Tibial nerve (tissue), 4 donors: Measurements from ENCODE around the gene YJEFN3. TPM values are rescaled to one million over a fixed set of nuclear protein-coding genes. Genes with fewer than 3 reads are reported as not detected.

Experiments used
- DNase-seq, 2 donors: peaks; one replicate each; pipeline ENCODE4 v3.0.0-alpha.2; 2019; ENCODE audit warnings: low spot score in 2 of 2
- H3K27ac ChIP-seq, 4 donors: fragments of 200-600 bp; sonication (generic) in 3 of 4; one replicate each; pipeline ENCODE4 v1.5.1; 2017 to 2019; ENCODE audit warnings: mild to moderate bottlenecking in 1 of 4
- H3K27me3 ChIP-seq, 2 donors: fragments of 200-600 bp; sonication (generic) in 1 of 2; one replicate each; pipeline versions ENCODE4 v1.5.1 to v1.6.0; 2017 to 2019
- H3K36me3 ChIP-seq, 3 donors: fragments of 200-600 bp; sonication (generic); one replicate each; pipeline ENCODE4 v1.5.1; 2018 to 2019
- H3K4me1 ChIP-seq, 4 donors: fragments of 200-600 bp; sonication (generic) in 3 of 4; one replicate each; pipeline ENCODE4 v1.5.1; 2017 to 2019
- H3K4me3 ChIP-seq, 4 donors: fragments of 200-600 bp; sonication (generic) in 3 of 4; one replicate each; pipeline ENCODE4 v1.5.1; 2017 to 2019; ENCODE audit warnings: mild to moderate bottlenecking in 1 of 4, moderate library complexity in 1 of 4
- H3K9me3 ChIP-seq, 4 donors: fragments of 200-600 bp; sonication (generic) in 3 of 4; one replicate each; pipeline ENCODE4 v1.5.1; 2017 to 2019
- EP300 ChIP-seq, 2 donors: sonication (generic); formaldehyde crosslinking; IDR thresholded peaks; one replicate each; pipeline ENCODE4 v1.6.1; 2017; ENCODE audit warnings: antibody characterized with exemption in 2 of 2, mild to moderate bottlenecking in 1 of 2
- POLR2A ChIP-seq, 2 donors: fragments of 450-650 bp; IDR thresholded peaks; one replicate each; pipeline ENCODE4 v1.6.1; 2017; ENCODE audit warnings: antibody characterized with exemption in 2 of 2, mild to moderate bottlenecking in 2 of 2, moderate library complexity in 2 of 2
- WGBS, 2 donors: methylation state at CpG; one replicate each; pipeline ENCODE4 v1.1.5; 2018; 5-methylcytosine and 5-hydroxymethylcytosine counted together
- total RNA-seq, 4 donors: library from RNA; depleted of rRNA; stranded (reverse); fragments of >200 nt; gene quantifications; one replicate each; pipeline ENCODE4 v1.1.0, GENCODE V29; 2016
- TF ChIP-seq, protein P1 (sequence below), 5 experiments: fragments of 200-600 bp in 3 of 5; fragments of 450-650 bp in 2 of 5; sonication (generic) in 3 of 5; IDR thresholded peaks; one replicate each; pipeline ENCODE4 v1.5.1; 2016 to 2019; ENCODE audit warnings: antibody characterized with exemption in 5 of 5, mild to moderate bottlenecking in 3 of 5, moderate library complexity in 2 of 5

YJEFN3 gene
- total RNA-seq, 4 donors from 2014 or later, result 4.2 to 9.4 (median 5.7) TPM

- DNase-seq, result no peak
- no peaks in the 10 kb centered on the region for H3K36me3 ChIP-seq
- H3K27ac ChIP-seq, result no peak overlapping the region
- peaks cover 0 to 3% (median 0%) of the 10 kb centered on the region in 4 donors for H3K4me1 ChIP-seq
- no peak for TF ChIP-seq POLR2A (IDR thresholded peaks at IDR 0.05)
- TF ChIP-seq EP300 (IDR thresholded peaks at IDR 0.05), result no peak
- TF ChIP-seq, protein P1, sequence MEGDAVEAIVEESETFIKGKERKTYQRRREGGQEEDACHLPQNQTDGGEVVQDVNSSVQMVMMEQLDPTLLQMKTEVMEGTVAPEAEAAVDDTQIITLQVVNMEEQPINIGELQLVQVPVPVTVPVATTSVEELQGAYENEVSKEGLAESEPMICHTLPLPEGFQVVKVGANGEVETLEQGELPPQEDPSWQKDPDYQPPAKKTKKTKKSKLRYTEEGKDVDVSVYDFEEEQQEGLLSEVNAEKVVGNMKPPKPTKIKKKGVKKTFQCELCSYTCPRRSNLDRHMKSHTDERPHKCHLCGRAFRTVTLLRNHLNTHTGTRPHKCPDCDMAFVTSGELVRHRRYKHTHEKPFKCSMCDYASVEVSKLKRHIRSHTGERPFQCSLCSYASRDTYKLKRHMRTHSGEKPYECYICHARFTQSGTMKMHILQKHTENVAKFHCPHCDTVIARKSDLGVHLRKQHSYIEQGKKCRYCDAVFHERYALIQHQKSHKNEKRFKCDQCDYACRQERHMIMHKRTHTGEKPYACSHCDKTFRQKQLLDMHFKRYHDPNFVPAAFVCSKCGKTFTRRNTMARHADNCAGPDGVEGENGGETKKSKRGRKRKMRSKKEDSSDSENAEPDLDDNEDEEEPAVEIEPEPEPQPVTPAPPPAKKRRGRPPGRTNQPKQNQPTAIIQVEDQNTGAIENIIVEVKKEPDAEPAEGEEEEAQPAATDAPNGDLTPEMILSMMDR (IDR thresholded peaks at IDR 0.05), result no peak
- peaks cover 0 to 53% of the 10 kb centered on the region in 2 donors for H3K27me3 ChIP-seq
- H3K4me3 ChIP-seq, result no peak overlapping the region
- WGBS, 2 donors, result 56 to 72% methylated on average over 11 to 13 of the region's 13 CpGs
- H3K9me3 ChIP-seq, result peaks cover 0 to 3% (median 0%) of the 10 kb centered on the region in 4 donors
Observed at GRCh38 chr19:19548915-19549759, 20.4 kb downstream of the YJEFN3 start.

DNA sequence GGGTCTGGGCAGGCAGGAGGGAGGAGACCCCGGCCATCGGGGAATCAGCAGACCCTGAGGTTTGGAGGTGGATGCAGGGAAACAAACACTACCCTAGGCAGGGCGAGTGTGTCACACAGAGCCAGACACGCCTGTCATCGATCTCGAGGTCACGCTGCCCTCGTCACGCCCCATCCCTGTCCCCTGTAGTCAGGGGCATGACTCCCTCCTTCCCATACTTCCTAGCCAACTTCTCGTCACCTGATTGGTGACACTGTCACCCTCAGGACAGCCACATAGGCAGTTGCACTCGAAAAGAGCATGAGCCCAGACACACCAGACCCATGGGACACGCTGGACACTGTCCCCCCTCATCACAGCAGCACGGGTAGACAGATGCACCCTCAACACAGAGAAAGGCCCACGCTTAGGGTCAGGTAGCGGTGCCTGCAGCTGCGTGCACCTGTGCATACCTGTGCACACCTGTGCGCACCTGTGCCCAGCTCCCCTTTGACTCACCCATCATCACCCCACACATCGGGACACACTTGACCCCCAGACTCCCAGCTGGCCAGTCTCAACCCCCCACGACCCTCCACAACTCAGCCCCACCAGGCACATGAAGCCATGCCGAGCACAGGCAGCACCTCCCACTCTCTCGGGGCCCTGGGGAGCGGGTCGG is 21.2 kb downstream of the YJEFN3 start:
- 61 to 66% methylated on average over 23 of the region's 23 CpGs for WGBS, 2 donors
- Histone ChIP-seq H3K27me3 (peaks cover 0 to 45% of the 10 kb centered on the region in 2 donors), H3K27ac (no peak overlapping the region)

DNA sequence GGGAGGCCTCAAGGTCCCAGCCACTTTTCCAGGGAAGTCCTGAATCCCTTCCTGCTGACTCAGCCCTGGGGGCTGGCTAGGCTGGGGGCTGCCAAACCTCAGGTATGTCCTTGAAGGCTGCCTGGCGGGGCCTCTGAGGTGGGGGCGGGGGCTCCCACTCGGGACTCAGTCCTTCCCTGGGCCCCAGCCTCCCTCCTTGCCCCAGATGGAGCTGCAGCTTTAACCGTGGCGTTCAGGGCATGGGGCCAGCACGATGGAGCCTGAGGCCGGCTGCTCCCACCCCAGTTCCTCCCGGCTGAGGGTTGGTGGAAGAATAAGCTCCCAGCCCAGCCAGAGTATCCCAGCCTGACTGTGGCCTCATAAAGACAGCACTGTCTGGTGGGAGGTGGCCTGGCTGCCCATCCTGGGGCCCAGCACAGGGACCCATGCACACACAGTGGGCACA is 21.8 kb downstream of the YJEFN3 start:
- H3K27me3 ChIP-seq, result peaks cover 0 to 44% of the 10 kb centered on the region in 2 donors
- WGBS, 2 donors, result 19 to 53% methylated on average over 3 to 7 of the region's 8 CpGs

More for the DNA sequence above, 21.2 kb downstream of the YJEFN3 start:
- Histone ChIP-seq H3K4me3 (no peak overlapping the region), H3K9me3 (peaks cover 0 to 3% (median 0%) of the 10 kb centered on the region in 4 donors), H3K36me3 (no peaks in the 10 kb centered on the region), H3K4me1 (peaks cover 0 to 3% (median 0%) of the 10 kb centered on the region in 4 donors)
- DNase-seq, result no peak
- TF ChIP-seq POLR2A (IDR thresholded peaks at IDR 0.05) (no peak), EP300 (IDR thresholded peaks at IDR 0.05) (no peak)
- TF ChIP-seq, protein P1 (IDR thresholded peaks at IDR 0.05), result no peak

DNA sequence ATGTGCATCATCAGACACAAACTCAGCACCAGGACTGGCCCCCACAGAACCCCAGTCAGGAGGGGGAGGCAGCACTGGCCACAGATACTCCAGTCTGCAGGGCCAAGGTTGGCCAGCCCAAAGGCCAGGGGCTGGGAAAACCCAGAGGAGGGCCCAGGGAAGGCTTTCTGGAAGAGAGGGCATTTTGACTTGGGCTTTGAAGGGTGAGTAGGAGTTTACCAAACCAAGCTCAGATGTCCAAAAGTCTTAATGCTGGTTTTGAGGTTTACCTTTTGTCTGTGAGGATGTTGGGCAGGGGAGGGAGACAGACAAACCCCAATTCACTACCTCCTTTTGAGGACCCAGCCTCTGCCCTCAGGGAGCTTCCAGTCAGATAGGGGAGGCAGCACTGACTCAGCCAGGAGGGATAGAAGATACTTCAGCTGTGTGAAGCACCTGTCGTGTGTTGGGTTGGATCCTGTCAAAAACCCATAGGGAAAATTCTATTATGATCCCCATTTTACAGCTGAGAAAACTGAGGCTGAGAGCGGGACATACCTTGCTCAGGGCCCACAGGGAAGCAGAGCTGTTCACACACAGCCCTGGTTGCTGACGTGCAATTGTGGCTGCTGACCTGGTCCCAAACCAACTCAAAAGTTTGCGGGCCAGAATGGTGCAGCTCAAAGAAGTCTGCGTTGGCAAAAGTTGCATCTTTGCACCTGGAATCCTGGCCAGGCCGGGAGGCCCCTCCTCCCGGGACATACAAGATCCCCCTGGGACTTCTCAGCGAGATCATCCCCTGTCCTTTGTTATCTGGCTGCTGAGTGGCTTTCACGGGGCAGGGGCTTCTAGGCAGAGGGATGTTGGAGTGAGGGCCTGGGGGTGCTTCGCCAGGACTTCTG is 22.5 kb downstream of the YJEFN3 start:
- H3K36me3 ChIP-seq, result no peaks in the 10 kb centered on the region
- H3K27me3 ChIP-seq, result peaks cover 0 to 38% of the 10 kb centered on the region in 2 donors
- no peak for DNase-seq
- no peak overlapping the region for H3K4me3 ChIP-seq
- peaks cover 0 to 3% (median 0%) of the 10 kb centered on the region in 4 donors for H3K4me1 ChIP-seq
- no peak overlapping the region for H3K27ac ChIP-seq
- 63 to 72% methylated on average over 10 of the region's 10 CpGs for WGBS, 2 donors
- H3K9me3 ChIP-seq, result peaks cover 0 to 3% (median 0%) of the 10 kb centered on the region in 4 donors
- TF ChIP-seq, protein P1 (IDR thresholded peaks at IDR 0.05), result no peak
- no peak for TF ChIP-seq EP300 (IDR thresholded peaks at IDR 0.05)
- TF ChIP-seq POLR2A (IDR thresholded peaks at IDR 0.05), result no peak

More for the DNA sequence above, 21.8 kb downstream of the YJEFN3 start:
- H3K27ac ChIP-seq, result no peak overlapping the region
- no peaks in the 10 kb centered on the region for H3K36me3 ChIP-seq
- no peak overlapping the region for H3K4me3 ChIP-seq
- DNase-seq, result no peak
- H3K4me1 ChIP-seq, result peaks cover 0 to 3% (median 0%) of the 10 kb centered on the region in 4 donors
- H3K9me3 ChIP-seq, result peaks cover 0 to 3% (median 0%) of the 10 kb centered on the region in 4 donors
- no peak for TF ChIP-seq POLR2A (IDR thresholded peaks at IDR 0.05)
- no peak for TF ChIP-seq EP300 (IDR thresholded peaks at IDR 0.05)
- TF ChIP-seq, protein P1 (IDR thresholded peaks at IDR 0.05), result no peak
